ENCODE measurements around the gene CRABP1. TPM values are rescaled to one million over a fixed set of nuclear protein-coding genes. Genes with fewer than 3 reads are reported as not detected.
A peak's percentile ranks its signal among the peaks of the same experiment; 100 is the strongest.

The CRABP1 gene
- total RNA-seq, 2 donors from 2014 or later: not detected

DNA sequence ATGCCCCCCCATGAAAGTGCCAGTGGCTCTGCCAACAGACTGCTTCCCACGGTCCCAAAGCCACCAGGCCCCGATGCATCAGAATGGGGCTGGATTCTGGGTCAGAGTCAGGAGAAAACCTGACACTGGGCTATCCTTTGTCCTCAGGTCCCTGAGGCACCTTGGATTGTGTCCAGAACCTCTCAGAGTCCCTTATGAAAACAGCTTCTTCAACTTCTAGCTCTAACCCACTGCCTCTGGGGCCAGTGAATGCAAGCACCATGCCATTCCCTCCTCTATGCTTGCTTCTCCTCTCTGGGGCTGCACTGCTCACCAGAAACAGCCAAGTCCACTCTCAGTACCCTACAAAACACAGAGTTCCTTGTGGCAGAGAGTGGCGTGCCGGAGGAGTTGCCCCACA is 9.9 kb downstream of the CRABP1 start:
- no peak for ATAC-seq (replicated peaks)
- Mint-ChIP-seq H3K36me3 (ENCODE audit: low read depth) (no peaks in the 10 kb centered on the region), H3K4me3 (no peak overlapping the region), H3K27me3 (peaks cover 3% of the 10 kb centered on the region), H3K27ac (no peak overlapping the region), H3K9me3 (no peaks in the 10 kb centered on the region), H3K4me1 (no peaks in the 10 kb centered on the region)

DNA sequence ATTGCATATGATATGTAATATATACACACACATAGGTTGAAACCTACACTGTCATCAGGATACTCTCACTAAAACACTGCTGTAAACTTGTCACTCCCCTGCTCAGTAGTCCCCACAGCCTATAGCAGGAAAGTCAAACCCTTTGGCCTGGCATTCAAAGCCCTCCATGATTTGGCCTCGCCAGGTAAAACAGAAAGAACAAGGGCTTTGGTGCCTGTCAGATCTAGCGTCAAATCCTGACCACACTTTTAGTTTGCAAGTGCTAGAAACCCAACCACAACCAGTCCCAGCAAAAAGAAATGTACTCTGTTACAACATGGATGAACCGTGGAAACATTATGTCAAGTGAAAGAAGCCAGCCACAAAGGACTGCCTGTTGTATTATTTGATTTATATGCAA is 11.4 kb downstream of the CRABP1 start:
- no peak for ATAC-seq (replicated peaks)
- Mint-ChIP-seq H3K27ac (no peak overlapping the region), H3K9me3 (no peaks in the 10 kb centered on the region), H3K36me3 (ENCODE audit: low read depth) (no peaks in the 10 kb centered on the region), H3K4me1 (no peaks in the 10 kb centered on the region), H3K4me3 (no peak overlapping the region), H3K27me3 (peaks cover 7% of the 10 kb centered on the region)

DNA sequence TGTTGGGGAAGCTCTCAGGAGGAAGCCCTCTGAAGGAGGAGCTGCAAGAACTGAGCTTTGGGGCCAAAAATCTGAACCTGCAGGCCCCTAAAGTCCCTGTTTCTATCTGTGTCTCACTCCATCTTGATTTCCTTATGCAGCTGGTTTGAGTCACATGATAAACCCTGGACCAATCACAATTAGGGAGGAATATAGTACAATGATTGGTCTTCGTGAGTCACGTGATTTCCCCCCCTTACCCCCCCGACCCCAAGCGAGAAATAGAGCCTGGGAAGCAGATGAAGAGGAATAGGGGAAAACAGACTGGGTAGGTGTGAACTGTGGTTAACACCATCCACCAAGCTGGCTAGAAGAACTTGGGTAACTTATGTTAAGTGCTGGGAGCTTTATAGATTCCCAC is 12.9 kb downstream of the CRABP1 start:
- Mint-ChIP-seq H3K9me3 (no peaks in the 10 kb centered on the region), H3K27ac (no peak overlapping the region), H3K36me3 (ENCODE audit: low read depth) (no peaks in the 10 kb centered on the region), H3K4me3 (no peak overlapping the region), H3K4me1 (no peaks in the 10 kb centered on the region), H3K27me3 (peaks cover 7% of the 10 kb centered on the region)
- peak; percentile 46 for ATAC-seq (replicated peaks)

DNA sequence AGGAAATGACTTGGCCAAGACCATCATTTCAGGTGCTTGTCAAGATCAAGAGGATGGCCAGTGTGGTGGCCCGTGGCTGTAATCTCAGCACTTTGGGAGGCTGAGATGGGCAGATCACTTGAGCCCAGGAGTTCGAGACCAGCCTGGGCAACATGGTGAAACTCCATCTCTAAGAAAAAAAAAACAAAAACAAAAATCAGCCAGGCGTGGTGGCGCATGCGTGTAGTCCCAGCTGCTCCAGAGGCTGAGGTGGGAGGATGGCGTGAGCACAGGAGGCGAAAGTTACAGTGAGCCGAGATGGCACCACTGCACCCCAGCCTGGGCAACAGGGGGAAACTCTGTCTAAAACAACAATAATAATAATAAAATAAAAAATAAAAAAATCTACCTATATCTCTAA is 15.0 kb downstream of the CRABP1 start:
- no peaks in the 10 kb centered on the region for H3K36me3 Mint-ChIP-seq (ENCODE audit: low read depth)
- no peaks in the 10 kb centered on the region for H3K4me1 Mint-ChIP-seq
- no peak overlapping the region for H3K27ac Mint-ChIP-seq
- ATAC-seq (replicated peaks): no peak
- H3K4me3 Mint-ChIP-seq: no peak overlapping the region
- H3K27me3 Mint-ChIP-seq: peaks cover 6% of the 10 kb centered on the region
- no peaks in the 10 kb centered on the region for H3K9me3 Mint-ChIP-seq

DNA sequence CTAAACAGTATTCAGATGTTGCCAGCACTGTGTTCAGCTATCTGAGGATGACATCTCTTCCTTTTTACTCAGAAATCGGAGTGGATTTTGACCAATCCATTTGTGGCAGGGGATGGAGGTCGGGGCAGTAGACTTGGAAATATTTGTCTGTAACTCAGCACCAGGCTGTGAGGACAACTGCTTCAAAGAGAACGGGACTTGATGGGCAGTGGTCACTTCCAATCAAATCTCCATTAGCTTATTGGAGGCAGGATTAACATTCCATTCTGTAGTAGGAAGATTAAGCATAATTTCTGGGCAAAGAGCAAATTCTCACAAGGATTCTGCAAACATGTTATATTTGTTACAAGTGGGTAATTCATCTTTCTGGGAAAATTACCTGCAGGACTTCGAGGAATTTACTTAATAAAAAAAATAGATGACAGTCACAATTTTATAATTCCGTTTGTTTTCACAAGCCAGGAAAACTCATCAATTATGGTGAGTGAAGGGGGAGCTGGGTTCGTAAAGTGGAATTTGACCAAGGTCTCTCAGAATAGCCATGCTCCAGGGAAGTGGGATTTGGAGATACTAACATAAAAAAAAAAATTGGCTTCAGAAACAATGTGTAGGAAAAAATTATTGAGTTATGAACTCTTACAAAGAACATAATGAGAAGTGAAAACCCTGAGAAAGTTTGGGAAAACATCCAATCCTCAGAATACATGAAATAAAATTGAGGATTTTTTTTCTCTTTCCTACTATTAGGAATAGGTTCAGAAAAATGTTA is 18.1 kb downstream of the CRABP1 start:
- H3K4me1 Mint-ChIP-seq: no peaks in the 10 kb centered on the region
- no peaks in the 10 kb centered on the region for H3K9me3 Mint-ChIP-seq
- no peak for ATAC-seq (replicated peaks)
- H3K27ac Mint-ChIP-seq: no peak overlapping the region
- H3K36me3 Mint-ChIP-seq (ENCODE audit: low read depth): no peaks in the 10 kb centered on the region
- no peak overlapping the region for H3K4me3 Mint-ChIP-seq
- peaks cover 6% of the 10 kb centered on the region for H3K27me3 Mint-ChIP-seq

DNA sequence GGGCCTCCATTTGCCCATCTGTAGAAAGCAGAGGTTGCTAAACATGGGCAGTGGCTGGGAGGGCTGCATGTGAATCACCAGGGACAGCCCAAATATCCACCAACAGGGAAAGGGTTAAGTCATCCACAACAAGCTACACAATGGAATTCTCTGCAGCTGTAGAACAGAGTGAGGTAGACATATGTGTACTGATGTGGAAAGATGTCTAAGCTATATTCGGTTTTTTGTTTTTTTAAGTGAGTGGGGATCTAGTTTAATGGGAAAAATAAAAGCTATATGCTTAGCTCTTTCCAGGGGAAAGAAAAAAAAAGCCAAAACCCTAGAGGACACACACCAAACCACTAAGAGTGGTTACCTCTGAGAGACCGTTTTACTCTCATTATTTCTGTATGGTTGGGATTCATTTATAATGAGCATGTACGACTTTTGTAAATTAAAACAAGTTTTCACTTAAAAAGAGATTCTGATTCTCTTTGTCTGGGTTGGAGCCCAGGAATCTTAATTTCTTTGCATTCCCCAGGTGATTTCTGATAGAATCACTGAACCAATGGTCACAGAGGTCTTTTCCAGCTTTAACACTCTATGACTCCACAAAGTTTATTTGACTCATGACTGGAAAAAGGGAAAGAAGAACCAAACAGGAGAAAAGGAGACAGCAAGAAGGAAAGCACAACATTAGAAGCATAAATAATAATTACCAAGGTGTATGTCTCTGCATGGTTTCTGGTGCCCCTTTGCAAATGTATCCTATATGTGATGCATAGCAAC is 19.1 kb downstream of the CRABP1 start:
- Mint-ChIP-seq H3K27me3 (peaks cover 6% of the 10 kb centered on the region), H3K4me3 (no peak overlapping the region), H3K27ac (no peak overlapping the region), H3K9me3 (no peaks in the 10 kb centered on the region), H3K4me1 (no peaks in the 10 kb centered on the region), H3K36me3 (ENCODE audit: low read depth) (no peaks in the 10 kb centered on the region)
- no peak for ATAC-seq (replicated peaks)

DNA sequence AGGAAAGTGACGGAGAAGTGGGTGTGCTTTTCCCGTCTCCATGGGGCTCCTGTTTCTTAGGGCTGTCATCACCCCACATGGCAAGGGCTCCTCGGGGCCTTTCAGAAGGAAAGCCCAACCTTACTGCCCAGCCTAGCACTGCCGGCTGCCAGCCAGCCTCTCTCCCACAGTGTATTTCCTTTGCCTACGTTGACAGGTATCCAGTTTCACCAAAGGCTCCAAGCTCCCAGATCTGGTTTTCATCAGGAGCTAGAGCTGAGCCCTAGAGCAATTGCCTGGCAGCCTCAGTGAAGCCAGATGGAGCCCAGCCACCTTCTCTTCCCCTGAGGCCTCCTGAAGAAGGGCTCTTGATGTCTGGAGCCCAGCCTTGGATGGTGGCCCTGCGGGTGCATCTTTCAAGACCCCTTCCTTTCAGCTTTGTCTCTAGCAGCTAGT is 20.2 kb downstream of the CRABP1 start:
- Mint-ChIP-seq H3K36me3 (ENCODE audit: low read depth) (no peaks in the 10 kb centered on the region), H3K27ac (no peak overlapping the region), H3K4me1 (no peaks in the 10 kb centered on the region), H3K27me3 (peaks cover 12% of the 10 kb centered on the region), H3K9me3 (no peaks in the 10 kb centered on the region), H3K4me3 (no peak overlapping the region)
- no peak for ATAC-seq (replicated peaks)

DNA sequence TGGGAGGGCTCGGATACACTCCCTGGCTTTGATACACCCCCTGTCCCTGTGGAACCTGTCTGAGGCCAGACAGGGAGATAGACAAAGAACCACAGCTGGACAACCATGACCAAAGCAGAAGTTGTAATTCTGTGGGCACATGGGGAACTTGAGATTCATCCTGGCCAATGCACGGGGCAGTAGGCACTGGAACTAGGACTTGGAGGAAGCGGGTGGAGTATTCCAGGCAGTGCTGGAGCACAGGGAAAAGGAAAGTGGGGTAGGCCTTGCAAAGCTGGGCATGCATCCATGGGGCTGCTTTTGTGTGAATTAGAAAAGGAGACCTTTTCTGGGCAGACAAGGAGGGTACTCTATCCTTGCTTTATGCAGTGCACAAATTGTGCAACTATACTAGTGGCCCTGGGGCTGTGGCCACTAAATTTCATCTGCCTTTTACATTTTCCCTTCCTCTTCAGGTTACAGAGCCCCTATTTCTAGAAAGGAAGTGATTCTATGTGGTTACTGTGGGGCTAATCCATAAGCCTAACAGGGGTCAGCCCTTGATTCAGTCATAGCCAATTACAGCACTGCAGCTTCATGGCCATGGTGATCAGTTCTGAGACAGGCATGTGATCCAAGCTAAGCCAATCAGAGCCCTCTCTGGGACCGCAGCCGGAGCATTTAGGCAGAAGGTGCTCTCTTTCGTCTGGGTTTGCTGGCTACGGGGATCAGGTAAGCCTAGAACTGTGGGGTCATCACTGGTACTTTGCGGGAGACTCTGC is 21.0 kb downstream of the CRABP1 start:
- H3K27ac Mint-ChIP-seq: no peak overlapping the region
- H3K36me3 Mint-ChIP-seq (ENCODE audit: low read depth): no peaks in the 10 kb centered on the region
- no peaks in the 10 kb centered on the region for H3K9me3 Mint-ChIP-seq
- H3K27me3 Mint-ChIP-seq: peaks cover 9% of the 10 kb centered on the region
- H3K4me1 Mint-ChIP-seq: no peaks in the 10 kb centered on the region
- no peak for ATAC-seq (replicated peaks)
- no peak overlapping the region for H3K4me3 Mint-ChIP-seq

DNA sequence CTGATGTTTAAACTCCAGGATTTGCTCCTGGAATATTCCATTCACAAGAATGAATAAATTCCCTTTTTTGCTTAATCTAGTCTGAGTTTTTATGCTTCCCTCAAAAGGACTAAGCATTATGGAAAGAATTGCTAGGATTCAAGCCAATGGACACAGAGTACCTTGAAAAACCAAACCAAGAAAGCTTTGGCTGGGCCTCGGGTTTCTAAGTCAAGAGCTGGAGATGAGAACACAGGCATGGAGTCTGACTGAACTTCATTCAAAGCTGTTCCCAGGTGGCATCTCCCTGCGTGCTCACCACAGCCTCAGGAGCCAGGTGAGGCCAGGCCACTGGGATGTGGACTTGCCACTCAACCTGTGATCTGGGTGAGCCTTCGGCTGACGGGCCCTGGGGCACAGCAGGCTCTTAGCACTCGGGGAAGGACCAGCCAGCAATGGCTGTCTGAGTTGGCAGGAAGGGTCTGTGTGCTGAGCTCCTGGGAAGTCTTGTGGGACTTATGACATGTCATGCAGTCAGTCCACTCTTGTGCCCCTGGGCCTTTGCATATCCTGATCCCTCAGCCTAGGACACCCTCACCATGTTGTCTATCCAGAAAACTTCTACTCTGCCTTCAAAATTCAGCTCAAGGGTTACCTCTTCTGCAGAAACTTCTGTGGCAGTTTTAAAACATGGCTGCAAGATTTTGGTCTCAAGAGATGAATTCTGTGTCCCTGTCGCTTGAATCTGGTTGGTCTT is 21.8 kb downstream of the CRABP1 start:
- Mint-ChIP-seq H3K27me3 (peaks cover 9% of the 10 kb centered on the region), H3K4me1 (no peaks in the 10 kb centered on the region), H3K36me3 (ENCODE audit: low read depth) (no peaks in the 10 kb centered on the region), H3K4me3 (no peak overlapping the region), H3K9me3 (no peaks in the 10 kb centered on the region), H3K27ac (no peak overlapping the region)
- ATAC-seq (replicated peaks): no peak

DNA sequence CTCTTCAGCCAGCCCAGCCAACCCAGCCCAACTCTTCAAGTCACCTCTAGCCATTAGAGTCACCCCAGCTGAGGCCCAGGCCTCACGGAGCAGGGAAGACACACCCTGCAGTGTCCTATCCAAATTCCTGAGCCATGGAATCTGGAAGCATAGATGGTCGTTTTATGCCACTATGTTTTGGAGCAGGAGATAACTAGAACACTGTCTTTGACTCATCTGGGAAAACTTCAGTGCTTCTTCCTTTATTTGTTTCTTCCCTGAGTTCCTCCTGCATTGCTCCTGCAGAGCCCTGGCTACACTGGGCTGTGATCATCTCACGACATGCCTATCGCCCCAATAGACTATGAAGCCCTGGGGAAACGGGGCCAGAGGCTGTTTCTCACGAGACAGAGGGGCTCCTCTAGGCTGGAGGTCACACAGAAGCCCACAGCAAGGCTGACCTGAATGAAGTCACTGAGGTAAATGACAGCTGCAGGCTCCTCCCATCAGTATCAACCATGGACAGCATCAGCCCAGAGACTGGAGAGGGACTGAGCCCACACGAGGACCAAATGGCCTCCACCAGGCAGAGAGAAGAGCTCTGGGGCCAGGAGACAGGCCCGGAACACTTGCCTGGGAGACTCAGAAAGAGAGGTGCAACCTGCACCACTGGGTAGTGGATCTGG is 22.7 kb downstream of the CRABP1 start:
- H3K4me3 Mint-ChIP-seq: no peak overlapping the region
- peaks cover 9% of the 10 kb centered on the region for H3K27me3 Mint-ChIP-seq
- H3K36me3 Mint-ChIP-seq (ENCODE audit: low read depth): no peaks in the 10 kb centered on the region
- H3K9me3 Mint-ChIP-seq: no peaks in the 10 kb centered on the region
- no peak overlapping the region for H3K27ac Mint-ChIP-seq
- no peaks in the 10 kb centered on the region for H3K4me1 Mint-ChIP-seq
- no peak for ATAC-seq (replicated peaks)

DNA sequence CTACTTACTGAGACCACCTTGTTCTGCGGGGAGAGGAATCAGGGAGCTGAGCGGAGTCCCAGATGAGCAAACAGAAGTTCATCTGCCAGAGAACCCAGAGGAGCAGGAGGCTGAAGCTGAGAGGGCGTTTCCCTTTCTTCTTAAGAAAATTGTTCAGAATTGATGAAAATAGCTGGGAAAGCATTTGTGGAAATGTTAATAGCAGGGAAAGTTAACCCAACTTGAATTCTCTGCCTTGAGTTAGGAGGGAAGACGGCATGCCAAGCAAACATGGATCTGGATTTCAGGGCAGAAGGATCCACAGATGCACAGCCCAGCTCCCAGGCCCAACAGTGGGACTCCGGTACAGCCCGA is 23.2 kb downstream of the CRABP1 start:
- H3K4me1 Mint-ChIP-seq: no peaks in the 10 kb centered on the region
- peaks cover 6% of the 10 kb centered on the region for H3K27me3 Mint-ChIP-seq
- H3K27ac Mint-ChIP-seq: no peak overlapping the region

DNA sequence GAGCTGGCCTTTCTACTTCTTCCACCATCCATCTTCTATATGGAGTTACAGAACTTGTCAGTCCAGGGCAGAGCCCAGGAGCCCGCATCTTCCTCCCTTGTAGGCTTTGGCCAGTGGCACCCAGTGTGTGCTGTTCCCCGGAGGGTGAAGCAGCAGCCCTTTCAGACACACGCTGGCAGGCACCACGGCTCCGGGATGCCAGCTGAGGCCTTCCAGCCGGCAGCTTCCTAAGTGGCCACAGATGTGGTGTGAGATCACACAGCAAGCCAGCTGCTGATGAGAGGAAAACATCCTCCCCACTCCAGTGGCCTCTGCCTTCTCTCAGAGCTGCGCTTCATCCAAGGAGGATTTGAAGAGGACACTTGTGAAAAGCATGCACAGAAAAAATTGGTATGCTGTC is 24.1 kb downstream of the CRABP1 start:
- no peak for ATAC-seq (replicated peaks)
- Mint-ChIP-seq H3K27me3 (peaks cover 6% of the 10 kb centered on the region), H3K4me1 (no peaks in the 10 kb centered on the region), H3K4me3 (no peak overlapping the region), H3K36me3 (ENCODE audit: low read depth) (no peaks in the 10 kb centered on the region), H3K27ac (no peak overlapping the region), H3K9me3 (no peaks in the 10 kb centered on the region)

More for the DNA sequence above, 23.2 kb downstream of the CRABP1 start:
- ATAC-seq (replicated peaks): no peak
- no peaks in the 10 kb centered on the region for H3K9me3 Mint-ChIP-seq
- H3K36me3 Mint-ChIP-seq (ENCODE audit: low read depth): no peaks in the 10 kb centered on the region
- H3K4me3 Mint-ChIP-seq: no peak overlapping the region

DNA sequence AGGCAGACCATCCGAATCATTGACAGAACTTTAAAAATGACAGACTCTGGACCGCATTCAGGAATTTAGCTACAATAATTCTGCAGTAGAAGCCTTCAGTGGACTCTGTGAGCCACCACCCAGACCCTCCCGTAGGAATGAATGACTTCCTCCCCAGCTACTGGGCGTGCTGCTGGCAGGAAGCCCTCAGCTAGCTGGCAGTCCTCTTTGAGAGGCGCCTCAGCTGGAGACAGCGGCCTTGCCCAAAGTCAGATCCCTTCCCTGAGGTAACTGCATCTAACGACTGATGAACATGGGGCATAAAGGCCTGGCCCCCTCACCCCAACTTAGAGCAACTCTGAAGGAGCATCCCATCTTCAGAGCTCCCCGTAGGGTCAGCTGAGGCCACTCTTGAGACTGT is 25.8 kb downstream of the CRABP1 start:
- Mint-ChIP-seq H3K36me3 (ENCODE audit: low read depth) (no peaks in the 10 kb centered on the region), H3K9me3 (no peaks in the 10 kb centered on the region), H3K27me3 (peaks cover 6% of the 10 kb centered on the region), H3K27ac (no peak overlapping the region), H3K4me1 (no peaks in the 10 kb centered on the region), H3K4me3 (no peak overlapping the region)
- no peak for ATAC-seq (replicated peaks)

DNA sequence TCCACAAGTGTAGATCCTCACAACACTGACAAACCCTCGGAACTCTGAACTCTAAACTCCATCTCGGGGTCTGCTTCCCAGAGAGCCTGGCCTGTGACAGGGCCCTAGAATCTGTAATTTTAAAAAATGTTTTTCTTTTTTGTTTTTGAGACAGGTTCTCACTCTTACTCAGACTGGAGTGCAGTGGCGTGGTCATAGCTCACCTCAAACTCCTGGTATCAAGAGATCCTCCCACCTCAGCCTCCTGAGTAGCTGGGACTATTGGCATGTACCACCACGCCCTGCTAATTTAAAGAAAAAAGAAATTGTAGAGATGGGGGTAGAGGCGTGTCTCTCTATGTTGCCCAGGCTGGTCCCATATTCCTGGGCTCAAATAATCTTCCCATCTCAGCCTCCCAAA is 26.2 kb downstream of the CRABP1 start:
- H3K9me3 Mint-ChIP-seq: no peaks in the 10 kb centered on the region
- no peak overlapping the region for H3K4me3 Mint-ChIP-seq
- H3K4me1 Mint-ChIP-seq: no peaks in the 10 kb centered on the region
- H3K36me3 Mint-ChIP-seq (ENCODE audit: low read depth): no peaks in the 10 kb centered on the region
- peaks cover 6% of the 10 kb centered on the region for H3K27me3 Mint-ChIP-seq
- H3K27ac Mint-ChIP-seq: no peak overlapping the region
- peak; percentile 39 for ATAC-seq (replicated peaks)

Data from activated T-helper 17 cell treated with anti-CD3 and anti-CD28 coated beads, Interleukin-2, amount 50 U/mL, for 72 hours (primary cell).